Measurements from ENCODE around the gene FBXW7. TPM values are rescaled to one million over a fixed set of nuclear protein-coding genes. Genes with fewer than 3 reads are reported as not detected.

The FBXW7 gene
- total RNA-seq, 1 experiment from 2014 or later: 23.0 TPM

GRCh38 chr4:152522245-152522644, 13.6 kb downstream of the FBXW7 start (continued):
- TF ChIP-seq REST (IDR thresholded peaks at IDR 0.05; ENCODE audit: low read depth): no peak

GRCh38 chr4:152516156-152516555, 19.7 kb downstream of the FBXW7 start:
- ChIA-PET POLR2A (no interaction called here), CTCF (interaction anchor here (3.9 kb wide), 1 partner anchor 15 kb away, joined by 20 read pairs; no protein-coding TSS in a partner anchor), RAD21 (ENCODE audit: low non-redundant PET in 1 of 2, low total read pairs in 2 of 2, uncharacterized antibody in 2 of 2, unreplicated experiment in 2 of 2) (no interaction called here)
- intact Hi-C loops (cut with micrococcal nuclease): no loop called here
- no TSS peak for BruUV-seq (replicated peaks)
- Histone ChIP-seq H4K20me1 (ENCODE audit: insufficient read depth) (peaks cover 4% of the 10 kb centered on the region; the same call in 1 of the 2 replicates), H3K4me2 (ENCODE audit: low read length) (no peak overlapping the region), H3K27me3 (ENCODE audit: insufficient read depth, low read length) (no peaks in the 10 kb centered on the region), H3K4me1 (ENCODE audit: control insufficient read depth in 1 of 2, insufficient read depth in 2 of 2, low read length in 2 of 2) (no peaks in the 10 kb centered on the region; a peak in 1 of 4 replicates), H3K27ac (ENCODE audit: low read depth, low read length) (no peak overlapping the region), H3K36me3 (ENCODE audit: control insufficient read depth in 1 of 2, insufficient read depth in 2 of 2, low read length in 2 of 2) (no peaks in the 10 kb centered on the region), H3K9ac (ENCODE audit: low read length) (no peak overlapping the region), H3K79me2 (ENCODE audit: insufficient read depth, low read length) (peaks cover 94% of the 10 kb centered on the region), H3K4me3 (replicated peaks in 1 of 2; ENCODE audit: low read depth in 1 of 2, low read length in 2 of 2) (no peak overlapping the region), H2AFZ (ENCODE audit: low read depth, low read length, poor library complexity, severe bottlenecking) (no peak overlapping the region), H3K9me2 (ENCODE audit: insufficient read depth) (no peaks in the 10 kb centered on the region), H3K9me3 (ENCODE audit: control insufficient read depth in 1 of 2, insufficient read depth in 1 of 2, low read depth in 1 of 2, low read length in 2 of 2) (no peaks in the 10 kb centered on the region)
- ATAC-seq: no peak
- no peak for DNase-seq (ENCODE audit: low read depth, low spot score)
- TF ChIP-seq POLR2A (IDR thresholded peaks at IDR 0.05; ENCODE audit: borderline replicate concordance, extremely low read depth, insufficient read depth, insufficient read length): no peak
- no peak for TF ChIP-seq ATF3 (IDR thresholded peaks at IDR 0.05)
- TF ChIP-seq CEBPB (IDR thresholded peaks at IDR 0.05; ENCODE audit: low read depth): no peak

Measured in HCT116 (cell line).